HEK293 (cell line): Measurements from ENCODE around the gene ILKAP.

Experiments
- CTCF ChIA-PET: fragments of 350-600 bp; formaldehyde crosslinking; extraction: SDS; loops from one replicate; lab custom pipeline; 2021; ENCODE audit warnings: antibody characterized with exemption; lab: Yijun Ruan, JAX
- POLR2A ChIA-PET: fragments of 300-600 bp; formaldehyde crosslinking; extraction: SDS; loops from one replicate; lab custom pipeline; 2020; ENCODE audit warnings: antibody characterized with exemption, inconsistent platforms; lab: Yijun Ruan, JAX
- H3K27ac ChIP-seq: fragments of 200-500 bp; sonication (Bioruptor generic); 2 replicates; pipeline ENCODE4 v1.5.1; 2014; ENCODE audit warnings: low read depth, low read length, control low read depth, inconsistent platforms; ENCODE audit errors: extremely low read depth
- H3K36me3 ChIP-seq, 2 experiments: fragments of 200-500 bp in 1 of 2; sonication (Bioruptor generic) in 1 of 2; 1 replicate in 1 of 2; 2 replicates in 1 of 2; pipeline ENCODE4 v1.5.1; 2014 to 2017; ENCODE audit warnings: inconsistent platforms in 2 of 2, low read length in 2 of 2; ENCODE audit not compliant: control insufficient read depth in 2 of 2, insufficient read depth in 1 of 2
- H3K4me1 ChIP-seq: fragments of 200-500 bp; sonication (Bioruptor generic); 2 replicates; pipeline ENCODE4 v1.5.1; 2014; ENCODE audit warnings: mild to moderate bottlenecking, low read length, inconsistent platforms; ENCODE audit not compliant: control insufficient read depth, insufficient read depth
- H3K4me3 ChIP-seq: 2 replicates; pipeline ENCODE4 v1.5.1; 2011; ENCODE audit warnings: low read depth, mild to moderate bottlenecking, control low read depth, low read length, moderate library complexity
- H3K9me3 ChIP-seq: fragments of 200-500 bp; sonication (Bioruptor generic); 2 replicates; pipeline ENCODE4 v1.5.1; 2014; ENCODE audit warnings: low read depth, low read length, inconsistent platforms; ENCODE audit not compliant: control insufficient read depth, insufficient read depth
- KLF1 ChIP-seq: fragments of 450-650 bp; formaldehyde crosslinking; IDR thresholded peaks from 2 replicates; pipeline ENCODE4 v1.5.1; 2016; ENCODE audit warnings: missing biosample characterization, missing genetic modification characterization
- RBAK ChIP-seq: fragments of 450-650 bp; formaldehyde crosslinking; IDR thresholded peaks from 2 replicates; pipeline ENCODE4 v1.5.1; 2016; ENCODE audit warnings: missing biosample characterization, missing genetic modification characterization
- TCF7L2 ChIP-seq: IDR thresholded peaks from 2 replicates; pipeline ENCODE4 v1.6.1; 2011; ENCODE audit warnings: low read depth, mild to moderate bottlenecking, inconsistent platforms, low read length, moderate library complexity, borderline replicate concordance
- YY2 ChIP-seq: fragments of 450-650 bp; formaldehyde crosslinking; IDR thresholded peaks from 2 replicates; pipeline ENCODE4 v1.5.1; 2016; ENCODE audit warnings: missing biosample characterization, missing genetic modification characterization
- ZEB2 ChIP-seq: fragments of 450-650 bp; formaldehyde crosslinking; IDR thresholded peaks from 2 replicates; pipeline ENCODE4 v1.5.1; 2016; ENCODE audit warnings: missing biosample characterization, missing genetic modification characterization
- ZFP3 ChIP-seq: fragments of 450-650 bp; formaldehyde crosslinking; IDR thresholded peaks from 2 replicates; pipeline ENCODE4 v1.5.1; 2016; ENCODE audit warnings: low read depth, missing biosample characterization, missing genetic modification characterization
- ZNF146 ChIP-seq: fragments of 450-650 bp; formaldehyde crosslinking; IDR thresholded peaks from 2 replicates; pipeline ENCODE4 v1.5.1; 2016; ENCODE audit warnings: missing biosample characterization, missing genetic modification characterization
- ZNF214 ChIP-seq: fragments of 450-650 bp; formaldehyde crosslinking; IDR thresholded peaks from 2 replicates; pipeline ENCODE4 v1.5.1; 2017; ENCODE audit warnings: missing biosample characterization, mild to moderate bottlenecking, missing genetic modification characterization, borderline replicate concordance
- ZNF221 ChIP-seq: fragments of 450-650 bp; formaldehyde crosslinking; IDR thresholded peaks from 2 replicates; pipeline ENCODE4 v1.5.1; 2017; ENCODE audit warnings: missing biosample characterization, missing genetic modification characterization, borderline replicate concordance
- ZNF335 ChIP-seq: fragments of 450-650 bp; formaldehyde crosslinking; conservative IDR thresholded peaks from 2 replicates; pipeline ENCODE4 v1.5.1; 2016; ENCODE audit warnings: missing biosample characterization, missing genetic modification characterization
- ZNF416 ChIP-seq: fragments of 450-650 bp; formaldehyde crosslinking; IDR thresholded peaks from 2 replicates; pipeline ENCODE4 v1.5.1; 2016; ENCODE audit warnings: missing biosample characterization, missing genetic modification characterization
- ZNF423 ChIP-seq: fragments of 450-650 bp; formaldehyde crosslinking; IDR thresholded peaks from 2 replicates; pipeline ENCODE4 v1.5.1; 2016; ENCODE audit warnings: missing biosample characterization, missing genetic modification characterization
- ZNF433 ChIP-seq: fragments of 450-650 bp; formaldehyde crosslinking; IDR thresholded peaks from 2 replicates; pipeline ENCODE4 v1.5.1; 2016; ENCODE audit warnings: missing biosample characterization, missing genetic modification characterization, low read depth
- ZNF521 ChIP-seq: fragments of 450-650 bp; formaldehyde crosslinking; IDR thresholded peaks from 2 replicates; pipeline ENCODE4 v1.5.1; 2017; ENCODE audit warnings: missing biosample characterization, mild to moderate bottlenecking, missing genetic modification characterization
- ZNF629 ChIP-seq: fragments of 450-650 bp; formaldehyde crosslinking; IDR thresholded peaks from 2 replicates; pipeline ENCODE4 v1.5.1; 2017; ENCODE audit warnings: missing biosample characterization, missing genetic modification characterization
- TF ChIP-seq, protein P1 (sequence below): fragments of 450-650 bp; formaldehyde crosslinking; IDR thresholded peaks from 2 replicates; pipeline ENCODE4 v1.5.1; 2016; ENCODE audit warnings: missing biosample characterization, missing genetic modification characterization
- TF ChIP-seq, protein P2 (sequence below): fragments of 450-650 bp; formaldehyde crosslinking; IDR thresholded peaks from 2 replicates; pipeline ENCODE4 v1.5.1; 2016; ENCODE audit warnings: missing biosample characterization, missing genetic modification characterization
- TF ChIP-seq, protein P3 (sequence below): fragments of 450-650 bp; formaldehyde crosslinking; IDR thresholded peaks from 2 replicates; pipeline ENCODE4 v1.5.1; 2016; ENCODE audit warnings: missing biosample characterization, missing genetic modification characterization
- TF ChIP-seq, protein P4 (sequence below): fragments of 450-650 bp; formaldehyde crosslinking; conservative IDR thresholded peaks from 2 replicates; pipeline ENCODE4 v1.5.1; 2016; ENCODE audit warnings: low read depth, missing biosample characterization, missing genetic modification characterization
- TF ChIP-seq, protein P5 (sequence below): fragments of 450-650 bp; formaldehyde crosslinking; IDR thresholded peaks from 2 replicates; pipeline ENCODE4 v1.5.1; 2016; ENCODE audit warnings: missing biosample characterization, missing genetic modification characterization

The ILKAP gene

DNA sequence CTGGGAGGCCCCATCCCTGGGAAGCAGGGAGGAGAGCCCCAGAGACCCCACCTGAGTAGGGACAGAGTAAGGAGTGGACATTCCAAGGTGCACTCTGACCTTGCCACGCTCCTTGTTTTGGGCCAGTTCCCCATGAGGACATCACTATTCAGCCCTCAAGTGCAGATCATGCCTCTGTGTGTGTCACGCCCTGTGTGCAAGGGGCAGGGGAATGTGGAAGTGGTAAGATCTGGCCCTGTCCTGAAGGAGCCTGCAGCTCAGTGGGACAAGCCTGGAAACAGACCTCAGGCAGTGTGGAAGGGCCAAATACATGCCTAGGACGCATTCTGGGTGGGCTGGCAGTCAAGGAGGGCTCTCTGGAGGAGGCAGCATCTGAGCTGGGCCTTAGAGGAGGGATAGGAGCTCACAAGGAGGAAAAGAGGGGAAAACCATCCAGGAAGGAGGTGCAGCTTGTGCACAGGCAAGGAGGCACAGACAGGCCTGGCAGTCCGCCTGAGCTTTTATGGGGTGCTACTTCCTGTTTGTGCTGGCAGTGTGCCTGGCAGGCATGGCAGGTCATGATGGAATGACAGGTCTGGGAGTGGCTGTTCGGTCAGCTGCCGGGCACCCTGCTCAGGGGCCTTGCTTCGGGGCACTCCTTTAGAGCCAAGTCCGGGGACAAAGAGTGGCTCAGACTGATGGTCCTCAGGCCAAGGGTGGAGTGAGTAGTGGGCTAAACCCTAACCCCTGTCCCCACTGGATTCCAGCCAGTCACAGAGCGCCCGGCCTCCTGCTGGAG lies 61.8 kb downstream of the ILKAP start (continued):
- TF ChIP-seq, protein P1, sequence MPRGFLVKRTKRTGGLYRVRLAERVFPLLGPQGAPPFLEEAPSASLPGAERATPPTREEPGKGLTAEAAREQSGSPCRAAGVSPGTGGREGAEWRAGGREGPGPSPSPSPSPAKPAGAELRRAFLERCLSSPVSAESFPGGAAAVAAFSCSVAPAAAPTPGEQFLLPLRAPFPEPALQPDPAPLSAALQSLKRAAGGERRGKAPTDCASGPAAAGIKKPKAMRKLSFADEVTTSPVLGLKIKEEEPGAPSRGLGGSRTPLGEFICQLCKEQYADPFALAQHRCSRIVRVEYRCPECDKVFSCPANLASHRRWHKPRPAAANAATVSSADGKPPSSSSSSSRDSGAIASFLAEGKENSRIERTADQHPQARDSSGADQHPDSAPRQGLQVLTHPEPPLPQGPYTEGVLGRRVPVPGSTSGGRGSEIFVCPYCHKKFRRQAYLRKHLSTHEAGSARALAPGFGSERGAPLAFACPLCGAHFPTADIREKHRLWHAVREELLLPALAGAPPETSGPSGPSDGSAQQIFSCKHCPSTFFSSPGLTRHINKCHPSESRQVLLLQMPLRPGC (tag by site-specific recombination), result no peak

DNA sequence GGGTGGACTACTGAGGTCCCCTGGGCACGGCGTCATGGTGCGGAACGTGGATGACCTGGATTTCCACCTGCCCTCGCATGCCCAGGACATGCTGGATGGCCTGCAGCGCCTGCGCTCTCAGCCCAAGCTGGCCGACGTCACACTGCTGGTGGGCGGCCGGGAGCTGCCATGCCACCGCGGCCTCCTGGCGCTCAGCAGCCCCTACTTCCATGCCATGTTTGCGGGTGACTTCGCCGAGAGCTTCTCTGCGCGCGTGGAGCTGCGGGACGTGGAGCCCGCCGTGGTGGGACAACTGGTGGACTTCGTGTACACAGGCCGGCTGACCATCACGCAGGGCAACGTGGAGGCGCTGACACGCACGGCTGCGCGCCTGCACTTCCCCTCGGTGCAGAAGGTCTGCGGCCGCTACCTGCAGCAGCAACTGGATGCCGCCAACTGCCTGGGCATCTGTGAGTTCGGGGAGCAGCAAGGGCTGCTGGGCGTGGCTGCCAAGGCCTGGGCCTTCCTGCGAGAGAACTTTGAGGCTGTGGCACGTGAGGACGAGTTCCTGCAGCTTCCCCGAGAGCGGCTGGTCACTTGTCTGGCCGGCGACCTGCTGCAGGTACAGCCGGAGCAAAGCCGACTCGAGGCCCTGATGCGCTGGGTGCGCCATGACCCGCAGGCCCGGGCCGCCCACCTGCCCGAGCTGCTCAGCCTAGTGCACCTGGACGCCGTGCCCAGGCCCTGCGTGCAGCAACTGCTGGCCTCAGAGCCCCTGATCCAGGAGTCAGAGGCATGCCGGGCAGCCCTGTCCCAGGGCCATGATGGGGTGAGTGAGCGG lies 62.6 kb downstream of the ILKAP start:
- Histone ChIP-seq H3K36me3 (no peaks in the 10 kb centered on the region), H3K4me1 (no peaks in the 10 kb centered on the region), H3K4me3 (no peak overlapping the region), H3K27ac (no peak overlapping the region; the same call in 1 of the 2 replicates), H3K9me3 (no peaks in the 10 kb centered on the region)
- TF ChIP-seq ZNF521 (tag by site-specific recombination), result no peak
- no peak for TF ChIP-seq ZNF433
- TF ChIP-seq ZNF423 (tag by site-specific recombination), result no peak
- TF ChIP-seq, protein P2, sequence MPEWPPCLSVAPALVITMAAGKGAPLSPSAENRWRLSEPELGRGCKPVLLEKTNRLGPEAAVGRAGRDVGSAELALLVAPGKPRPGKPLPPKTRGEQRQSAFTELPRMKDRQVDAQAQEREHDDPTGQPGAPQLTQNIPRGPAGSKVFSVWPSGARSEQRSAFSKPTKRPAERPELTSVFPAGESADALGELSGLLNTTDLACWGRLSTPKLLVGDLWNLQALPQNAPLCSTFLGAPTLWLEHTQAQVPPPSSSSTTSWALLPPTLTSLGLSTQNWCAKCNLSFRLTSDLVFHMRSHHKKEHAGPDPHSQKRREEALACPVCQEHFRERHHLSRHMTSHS (tag by site-specific recombination), result no peak
- TF ChIP-seq, protein P3, sequence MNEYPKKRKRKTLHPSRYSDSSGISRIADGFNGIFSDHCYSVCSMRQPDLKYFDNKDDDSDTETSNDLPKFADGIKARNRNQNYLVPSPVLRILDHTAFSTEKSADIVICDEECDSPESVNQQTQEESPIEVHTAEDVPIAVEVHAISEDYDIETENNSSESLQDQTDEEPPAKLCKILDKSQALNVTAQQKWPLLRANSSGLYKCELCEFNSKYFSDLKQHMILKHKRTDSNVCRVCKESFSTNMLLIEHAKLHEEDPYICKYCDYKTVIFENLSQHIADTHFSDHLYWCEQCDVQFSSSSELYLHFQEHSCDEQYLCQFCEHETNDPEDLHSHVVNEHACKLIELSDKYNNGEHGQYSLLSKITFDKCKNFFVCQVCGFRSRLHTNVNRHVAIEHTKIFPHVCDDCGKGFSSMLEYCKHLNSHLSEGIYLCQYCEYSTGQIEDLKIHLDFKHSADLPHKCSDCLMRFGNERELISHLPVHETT (tag by site-specific recombination), result no peak
- no peak for TF ChIP-seq ZEB2
- no peak for TF ChIP-seq ZNF214 (tag by site-specific recombination)
- no peak for TF ChIP-seq ZNF416 (tag by site-specific recombination)
- no peak for TF ChIP-seq RBAK (tag by site-specific recombination)
- TF ChIP-seq ZNF335 (tag by site-specific recombination), result no peak
- no peak for TF ChIP-seq YY2 (tag by site-specific recombination)
- TF ChIP-seq, protein P4, sequence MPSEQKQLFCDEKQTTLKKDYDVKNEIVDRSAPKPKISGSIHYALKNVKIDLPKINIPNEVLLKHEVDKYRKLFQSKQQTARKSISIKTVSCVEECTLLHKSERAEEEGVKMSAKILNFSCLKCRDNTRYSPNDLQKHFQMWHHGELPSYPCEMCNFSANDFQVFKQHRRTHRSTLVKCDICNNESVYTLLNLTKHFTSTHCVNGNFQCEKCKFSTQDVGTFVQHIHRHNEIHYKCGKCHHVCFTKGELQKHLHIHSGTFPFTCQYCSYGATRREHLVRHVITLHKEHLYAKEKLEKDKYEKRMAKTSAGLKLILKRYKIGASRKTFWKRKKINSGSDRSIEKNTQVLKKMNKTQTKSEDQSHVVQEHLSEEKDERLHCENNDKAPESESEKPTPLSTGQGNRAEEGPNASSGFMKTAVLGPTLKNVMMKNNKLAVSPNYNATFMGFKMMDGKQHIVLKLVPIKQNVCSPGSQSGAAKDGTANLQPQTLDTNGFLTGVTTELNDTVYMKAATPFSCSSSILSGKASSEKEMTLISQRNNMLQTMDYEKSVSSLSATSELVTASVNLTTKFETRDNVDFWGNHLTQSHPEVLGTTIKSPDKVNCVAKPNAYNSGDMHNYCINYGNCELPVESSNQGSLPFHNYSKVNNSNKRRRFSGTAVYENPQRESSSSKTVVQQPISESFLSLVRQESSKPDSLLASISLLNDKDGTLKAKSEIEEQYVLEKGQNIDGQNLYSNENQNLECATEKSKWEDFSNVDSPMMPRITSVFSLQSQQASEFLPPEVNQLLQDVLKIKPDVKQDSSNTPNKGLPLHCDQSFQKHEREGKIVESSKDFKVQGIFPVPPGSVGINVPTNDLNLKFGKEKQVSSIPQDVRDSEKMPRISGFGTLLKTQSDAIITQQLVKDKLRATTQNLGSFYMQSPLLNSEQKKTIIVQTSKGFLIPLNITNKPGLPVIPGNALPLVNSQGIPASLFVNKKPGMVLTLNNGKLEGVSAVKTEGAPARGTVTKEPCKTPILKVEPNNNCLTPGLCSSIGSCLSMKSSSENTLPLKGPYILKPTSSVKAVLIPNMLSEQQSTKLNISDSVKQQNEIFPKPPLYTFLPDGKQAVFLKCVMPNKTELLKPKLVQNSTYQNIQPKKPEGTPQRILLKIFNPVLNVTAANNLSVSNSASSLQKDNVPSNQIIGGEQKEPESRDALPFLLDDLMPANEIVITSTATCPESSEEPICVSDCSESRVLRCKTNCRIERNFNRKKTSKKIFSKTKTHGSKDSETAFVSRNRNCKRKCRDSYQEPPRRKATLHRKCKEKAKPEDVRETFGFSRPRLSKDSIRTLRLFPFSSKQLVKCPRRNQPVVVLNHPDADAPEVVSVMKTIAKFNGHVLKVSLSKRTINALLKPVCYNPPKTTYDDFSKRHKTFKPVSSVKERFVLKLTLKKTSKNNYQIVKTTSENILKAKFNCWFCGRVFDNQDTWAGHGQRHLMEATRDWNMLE (tag by site-specific recombination), result no peak
- TF ChIP-seq ZFP3 (tag by site-specific recombination), result no peak
- TF ChIP-seq, protein P5, sequence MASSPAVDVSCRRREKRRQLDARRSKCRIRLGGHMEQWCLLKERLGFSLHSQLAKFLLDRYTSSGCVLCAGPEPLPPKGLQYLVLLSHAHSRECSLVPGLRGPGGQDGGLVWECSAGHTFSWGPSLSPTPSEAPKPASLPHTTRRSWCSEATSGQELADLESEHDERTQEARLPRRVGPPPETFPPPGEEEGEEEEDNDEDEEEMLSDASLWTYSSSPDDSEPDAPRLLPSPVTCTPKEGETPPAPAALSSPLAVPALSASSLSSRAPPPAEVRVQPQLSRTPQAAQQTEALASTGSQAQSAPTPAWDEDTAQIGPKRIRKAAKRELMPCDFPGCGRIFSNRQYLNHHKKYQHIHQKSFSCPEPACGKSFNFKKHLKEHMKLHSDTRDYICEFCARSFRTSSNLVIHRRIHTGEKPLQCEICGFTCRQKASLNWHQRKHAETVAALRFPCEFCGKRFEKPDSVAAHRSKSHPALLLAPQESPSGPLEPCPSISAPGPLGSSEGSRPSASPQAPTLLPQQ (tag by site-specific recombination), result no peak
- TF ChIP-seq ZNF629 (tag by site-specific recombination), result no peak
- TF ChIP-seq ZNF221 (tag by site-specific recombination), result no peak
- no peak for TF ChIP-seq KLF1 (tag by site-specific recombination)
- TF ChIP-seq TCF7L2, result no peak
- no peak for TF ChIP-seq ZNF146 (tag by site-specific recombination)
- CTCF ChIA-PET, result no interaction called here
- POLR2A ChIA-PET, result no interaction called here
